ENCODE measurements around the gene MRPL42.

Gene MRPL42

DNA sequence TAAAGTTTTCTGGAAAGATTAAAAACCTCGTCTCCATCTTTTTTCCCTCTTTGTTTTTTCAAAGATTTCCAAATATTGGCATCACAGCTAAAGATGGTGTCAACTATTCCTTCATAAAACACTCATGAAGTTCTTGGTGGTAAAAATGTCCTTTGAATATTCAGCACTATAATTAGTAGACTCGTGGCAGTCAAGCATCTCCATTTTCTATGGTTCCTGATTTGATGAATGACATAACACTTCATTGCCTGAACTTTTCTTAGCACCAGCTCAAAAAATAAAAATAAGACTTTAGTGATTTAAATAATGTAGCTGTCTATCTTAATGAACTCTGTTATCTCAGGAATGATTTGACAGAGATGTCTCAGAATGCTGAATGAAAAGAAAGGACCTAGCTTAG lies 45.3 kb upstream of the MRPL42 start:
- Histone ChIP-seq H3K27ac (ENCODE audit: low read depth, low read length) (no peak overlapping the region; the same call in 1 of the 2 replicates), H3K4me3 (ENCODE audit: low read length) (no peak overlapping the region), H3K9me2 (replicated peaks; ENCODE audit: control insufficient read depth, low read length) (no peaks in the 10 kb centered on the region), H3K4me1 (ENCODE audit: control insufficient read depth, low read length) (peaks cover 93% of the 10 kb centered on the region), H3K27me3 (ENCODE audit: control insufficient read depth, low read length) (no peaks in the 10 kb centered on the region), H4K20me1 (ENCODE audit: control insufficient read depth, insufficient read depth, low read depth, low read length) (peaks cover 61% of the 10 kb centered on the region), H3K36me3 (ENCODE audit: control insufficient read depth, low read length) (peaks cover 19% of the 10 kb centered on the region), H3K79me2 (ENCODE audit: control insufficient read depth, low read length) (peaks cover 100% of the 10 kb centered on the region), H3K4me2 (ENCODE audit: low read length) (peak overlapping the region; percentile 76), H3K9me3 (ENCODE audit: control insufficient read depth, insufficient read depth, low read length) (no peaks in the 10 kb centered on the region), H3F3A (ENCODE audit: control insufficient read depth, insufficient read depth) (peaks cover 20% of the 10 kb centered on the region)
- TF ChIP-seq, protein P1, sequence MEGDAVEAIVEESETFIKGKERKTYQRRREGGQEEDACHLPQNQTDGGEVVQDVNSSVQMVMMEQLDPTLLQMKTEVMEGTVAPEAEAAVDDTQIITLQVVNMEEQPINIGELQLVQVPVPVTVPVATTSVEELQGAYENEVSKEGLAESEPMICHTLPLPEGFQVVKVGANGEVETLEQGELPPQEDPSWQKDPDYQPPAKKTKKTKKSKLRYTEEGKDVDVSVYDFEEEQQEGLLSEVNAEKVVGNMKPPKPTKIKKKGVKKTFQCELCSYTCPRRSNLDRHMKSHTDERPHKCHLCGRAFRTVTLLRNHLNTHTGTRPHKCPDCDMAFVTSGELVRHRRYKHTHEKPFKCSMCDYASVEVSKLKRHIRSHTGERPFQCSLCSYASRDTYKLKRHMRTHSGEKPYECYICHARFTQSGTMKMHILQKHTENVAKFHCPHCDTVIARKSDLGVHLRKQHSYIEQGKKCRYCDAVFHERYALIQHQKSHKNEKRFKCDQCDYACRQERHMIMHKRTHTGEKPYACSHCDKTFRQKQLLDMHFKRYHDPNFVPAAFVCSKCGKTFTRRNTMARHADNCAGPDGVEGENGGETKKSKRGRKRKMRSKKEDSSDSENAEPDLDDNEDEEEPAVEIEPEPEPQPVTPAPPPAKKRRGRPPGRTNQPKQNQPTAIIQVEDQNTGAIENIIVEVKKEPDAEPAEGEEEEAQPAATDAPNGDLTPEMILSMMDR (IDR thresholded peaks at IDR 0.05; ENCODE audit: low read depth, low read length, poor library complexity, severe bottlenecking), result no peak
- no peak for TF ChIP-seq EZH2phosphoT487 (IDR thresholded peaks at IDR 0.05; ENCODE audit: borderline replicate concordance, low read length)

DNA sequence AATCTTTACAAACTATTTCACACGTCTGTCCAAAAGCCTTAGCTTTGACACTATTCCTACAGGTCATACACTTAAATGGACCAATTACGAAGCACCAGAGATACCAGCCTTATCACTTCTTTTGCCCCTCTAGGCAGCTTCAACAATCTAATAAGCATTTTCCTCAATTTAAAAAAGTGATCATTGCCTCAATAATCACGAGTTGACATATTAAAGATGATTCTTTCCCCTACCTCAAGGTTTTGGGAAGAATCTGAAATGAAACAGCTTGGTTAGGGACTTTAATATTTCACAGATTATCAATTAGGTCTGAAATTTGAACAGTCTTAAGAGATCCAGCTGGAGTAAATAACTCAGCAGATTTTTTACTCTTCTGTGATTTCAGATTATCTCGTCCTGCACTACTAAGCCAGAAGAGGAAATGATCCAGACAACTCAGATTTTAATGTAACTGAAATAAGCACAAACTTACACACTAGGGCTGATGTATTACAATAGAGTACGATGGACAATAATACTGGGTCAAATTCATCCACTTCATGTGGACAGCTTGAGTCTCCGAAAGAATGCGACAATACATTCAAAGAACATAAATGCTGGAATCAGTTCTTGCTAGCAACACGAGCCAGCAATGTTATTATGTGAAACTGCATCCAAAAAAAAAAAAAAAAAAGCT lies 41.4 kb upstream of the MRPL42 start:
- peaks cover 93% of the 10 kb centered on the region for H3K4me1 ChIP-seq (ENCODE audit: control insufficient read depth, low read length)
- peak overlapping the region; percentile 73 for H3K27ac ChIP-seq (ENCODE audit: low read depth, low read length)
- no peaks in the 10 kb centered on the region for H3K27me3 ChIP-seq (ENCODE audit: control insufficient read depth, low read length)
- peaks cover 100% of the 10 kb centered on the region for H3K79me2 ChIP-seq (ENCODE audit: control insufficient read depth, low read length)
- H3F3A ChIP-seq (ENCODE audit: control insufficient read depth, insufficient read depth), result peaks cover 16% of the 10 kb centered on the region
- H3K4me2 ChIP-seq (ENCODE audit: low read length), result peak overlapping the region; percentile 76
- TF ChIP-seq, protein P1 (IDR thresholded peaks at IDR 0.05; ENCODE audit: low read depth, low read length, poor library complexity, severe bottlenecking), result no peak
- TF ChIP-seq EZH2phosphoT487 (IDR thresholded peaks at IDR 0.05; ENCODE audit: borderline replicate concordance, low read length), result no peak
- peaks cover 47% of the 10 kb centered on the region for H4K20me1 ChIP-seq (ENCODE audit: control insufficient read depth, insufficient read depth, low read depth, low read length)
- peak overlapping the region; percentile 47 for H3K4me3 ChIP-seq (ENCODE audit: low read length)
- peaks cover 29% of the 10 kb centered on the region for H3K36me3 ChIP-seq (ENCODE audit: control insufficient read depth, low read length)
- H3K9me2 ChIP-seq (replicated peaks; ENCODE audit: control insufficient read depth, low read length), result no peaks in the 10 kb centered on the region
- no peaks in the 10 kb centered on the region for H3K9me3 ChIP-seq (ENCODE audit: control insufficient read depth, insufficient read depth, low read length)

DNA sequence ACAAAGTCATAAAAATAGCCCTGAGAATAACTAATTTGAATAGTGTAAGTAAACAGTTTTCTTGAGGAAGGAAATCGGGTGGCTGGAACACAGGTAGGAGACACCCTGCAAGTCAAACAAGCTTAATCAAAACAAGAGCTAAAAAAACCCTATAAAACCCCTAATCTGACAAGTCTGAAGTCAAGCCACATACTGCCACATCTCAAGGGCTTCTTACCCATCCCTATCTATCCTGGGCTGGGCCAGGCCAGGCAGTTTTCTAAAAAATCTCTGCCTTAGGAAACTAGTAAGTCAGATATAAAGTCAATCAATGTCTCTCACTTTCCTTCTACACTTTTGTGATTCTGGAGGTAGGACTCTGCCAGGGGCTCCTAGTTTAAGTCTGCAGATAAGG lies 40.9 kb upstream of the MRPL42 start:
- peaks cover 32% of the 10 kb centered on the region for H3K36me3 ChIP-seq (ENCODE audit: control insufficient read depth, low read length)
- H3K4me2 ChIP-seq (ENCODE audit: low read length), result peak overlapping the region; percentile 76
- no peaks in the 10 kb centered on the region for H3K9me3 ChIP-seq (ENCODE audit: control insufficient read depth, insufficient read depth, low read length)
- H3K4me3 ChIP-seq (ENCODE audit: low read length), result peak overlapping the region; percentile 47
- H3F3A ChIP-seq (ENCODE audit: control insufficient read depth, insufficient read depth), result peaks cover 16% of the 10 kb centered on the region
- H4K20me1 ChIP-seq (ENCODE audit: control insufficient read depth, insufficient read depth, low read depth, low read length), result peaks cover 52% of the 10 kb centered on the region
- H3K4me1 ChIP-seq (ENCODE audit: control insufficient read depth, low read length), result peaks cover 94% of the 10 kb centered on the region
- TF ChIP-seq EZH2phosphoT487 (IDR thresholded peaks at IDR 0.05; ENCODE audit: borderline replicate concordance, low read length), result no peak
- no peaks in the 10 kb centered on the region for H3K9me2 ChIP-seq (replicated peaks; ENCODE audit: control insufficient read depth, low read length)
- H3K27ac ChIP-seq (ENCODE audit: low read depth, low read length), result peak overlapping the region; percentile 73
- H3K27me3 ChIP-seq (ENCODE audit: control insufficient read depth, low read length), result no peaks in the 10 kb centered on the region
- peaks cover 100% of the 10 kb centered on the region for H3K79me2 ChIP-seq (ENCODE audit: control insufficient read depth, low read length)

DNA sequence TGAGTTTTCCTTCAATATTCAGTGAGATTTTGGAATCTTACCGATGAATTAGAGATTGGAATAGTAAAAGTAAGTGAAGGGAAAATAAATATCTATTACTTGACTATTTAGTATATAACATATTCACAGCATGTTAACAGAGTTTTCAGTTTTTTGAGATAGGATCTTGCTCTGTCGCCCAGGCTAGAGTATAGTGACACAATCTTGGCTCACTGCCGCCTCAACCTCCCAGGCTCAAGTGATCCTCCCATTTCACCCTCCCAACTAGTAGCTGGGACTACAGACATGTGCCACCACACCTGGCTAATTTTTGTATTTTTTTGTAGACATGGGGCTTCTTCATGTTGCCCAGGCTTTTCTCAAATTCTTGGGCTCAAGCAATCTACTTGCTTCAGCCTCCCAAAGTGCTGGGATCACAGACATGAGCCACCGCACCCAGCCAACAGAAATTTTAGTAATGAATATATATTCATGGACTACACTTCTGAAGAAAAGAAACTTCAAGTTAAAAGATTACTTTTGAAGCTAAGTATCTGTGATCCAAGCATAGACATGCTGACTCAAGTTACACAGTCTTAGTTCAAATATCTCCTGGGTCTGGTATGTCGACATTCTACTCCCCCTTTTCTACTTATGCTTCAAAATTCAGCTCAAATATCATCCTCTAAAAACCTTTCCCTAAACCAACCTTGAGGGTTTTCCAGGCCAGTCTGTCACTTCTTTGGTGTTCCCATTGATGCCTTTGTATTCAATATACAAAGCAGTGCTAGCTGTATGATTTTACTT lies 39.3 kb upstream of the MRPL42 start:
- Histone ChIP-seq H3K9me3 (ENCODE audit: control insufficient read depth, insufficient read depth, low read length) (no peaks in the 10 kb centered on the region), H3F3A (ENCODE audit: control insufficient read depth, insufficient read depth) (peaks cover 16% of the 10 kb centered on the region), H3K4me1 (ENCODE audit: control insufficient read depth, low read length) (peaks cover 94% of the 10 kb centered on the region), H3K9me2 (replicated peaks; ENCODE audit: control insufficient read depth, low read length) (no peaks in the 10 kb centered on the region), H3K79me2 (ENCODE audit: control insufficient read depth, low read length) (peaks cover 100% of the 10 kb centered on the region), H3K4me2 (ENCODE audit: low read length) (peak overlapping the region; percentile 76), H3K27ac (ENCODE audit: low read depth, low read length) (peak overlapping the region; percentile 73), H3K36me3 (ENCODE audit: control insufficient read depth, low read length) (peaks cover 31% of the 10 kb centered on the region), H4K20me1 (ENCODE audit: control insufficient read depth, insufficient read depth, low read depth, low read length) (peaks cover 57% of the 10 kb centered on the region), H3K27me3 (ENCODE audit: control insufficient read depth, low read length) (no peaks in the 10 kb centered on the region), H3K4me3 (ENCODE audit: low read length) (peak overlapping the region; percentile 47)
- no peak for TF ChIP-seq EZH2phosphoT487 (IDR thresholded peaks at IDR 0.05; ENCODE audit: borderline replicate concordance, low read length)
- TF ChIP-seq, protein P1 (IDR thresholded peaks at IDR 0.05; ENCODE audit: low read depth, low read length, poor library complexity, severe bottlenecking), result no peak
